ENCODE results near the gene EYS.

DNA sequence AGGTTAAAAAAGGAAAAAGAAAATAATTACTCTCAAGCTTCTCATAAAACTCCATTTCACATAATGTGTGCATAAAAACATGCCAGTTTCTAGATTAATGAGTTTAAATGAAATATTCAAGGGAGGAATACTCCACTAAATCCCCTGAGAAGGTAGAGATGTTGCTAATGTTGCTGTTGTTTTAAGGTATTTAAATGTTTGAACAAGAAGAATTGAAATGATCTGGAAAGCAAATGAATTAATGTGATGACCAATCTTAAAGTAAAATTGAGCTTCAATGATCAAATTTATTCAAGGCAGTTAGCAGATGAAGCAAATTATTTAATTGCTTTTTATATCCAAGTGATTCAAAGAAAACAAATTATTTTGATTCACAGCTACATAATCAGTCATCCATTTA lies 804.4 kb downstream of the EYS start:
- TF ChIP-seq, protein P1, sequence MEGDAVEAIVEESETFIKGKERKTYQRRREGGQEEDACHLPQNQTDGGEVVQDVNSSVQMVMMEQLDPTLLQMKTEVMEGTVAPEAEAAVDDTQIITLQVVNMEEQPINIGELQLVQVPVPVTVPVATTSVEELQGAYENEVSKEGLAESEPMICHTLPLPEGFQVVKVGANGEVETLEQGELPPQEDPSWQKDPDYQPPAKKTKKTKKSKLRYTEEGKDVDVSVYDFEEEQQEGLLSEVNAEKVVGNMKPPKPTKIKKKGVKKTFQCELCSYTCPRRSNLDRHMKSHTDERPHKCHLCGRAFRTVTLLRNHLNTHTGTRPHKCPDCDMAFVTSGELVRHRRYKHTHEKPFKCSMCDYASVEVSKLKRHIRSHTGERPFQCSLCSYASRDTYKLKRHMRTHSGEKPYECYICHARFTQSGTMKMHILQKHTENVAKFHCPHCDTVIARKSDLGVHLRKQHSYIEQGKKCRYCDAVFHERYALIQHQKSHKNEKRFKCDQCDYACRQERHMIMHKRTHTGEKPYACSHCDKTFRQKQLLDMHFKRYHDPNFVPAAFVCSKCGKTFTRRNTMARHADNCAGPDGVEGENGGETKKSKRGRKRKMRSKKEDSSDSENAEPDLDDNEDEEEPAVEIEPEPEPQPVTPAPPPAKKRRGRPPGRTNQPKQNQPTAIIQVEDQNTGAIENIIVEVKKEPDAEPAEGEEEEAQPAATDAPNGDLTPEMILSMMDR (IDR thresholded peaks at IDR 0.05; ENCODE audit: low read depth, low read length, missing input control), result no peak
- TF ChIP-seq RAD21 (IDR thresholded peaks at IDR 0.05), result no peak
- TF ChIP-seq, protein P2, sequence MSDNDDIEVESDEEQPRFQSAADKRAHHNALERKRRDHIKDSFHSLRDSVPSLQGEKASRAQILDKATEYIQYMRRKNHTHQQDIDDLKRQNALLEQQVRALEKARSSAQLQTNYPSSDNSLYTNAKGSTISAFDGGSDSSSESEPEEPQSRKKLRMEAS (IDR thresholded peaks at IDR 0.05), result no peak
- TF ChIP-seq, protein P3, sequence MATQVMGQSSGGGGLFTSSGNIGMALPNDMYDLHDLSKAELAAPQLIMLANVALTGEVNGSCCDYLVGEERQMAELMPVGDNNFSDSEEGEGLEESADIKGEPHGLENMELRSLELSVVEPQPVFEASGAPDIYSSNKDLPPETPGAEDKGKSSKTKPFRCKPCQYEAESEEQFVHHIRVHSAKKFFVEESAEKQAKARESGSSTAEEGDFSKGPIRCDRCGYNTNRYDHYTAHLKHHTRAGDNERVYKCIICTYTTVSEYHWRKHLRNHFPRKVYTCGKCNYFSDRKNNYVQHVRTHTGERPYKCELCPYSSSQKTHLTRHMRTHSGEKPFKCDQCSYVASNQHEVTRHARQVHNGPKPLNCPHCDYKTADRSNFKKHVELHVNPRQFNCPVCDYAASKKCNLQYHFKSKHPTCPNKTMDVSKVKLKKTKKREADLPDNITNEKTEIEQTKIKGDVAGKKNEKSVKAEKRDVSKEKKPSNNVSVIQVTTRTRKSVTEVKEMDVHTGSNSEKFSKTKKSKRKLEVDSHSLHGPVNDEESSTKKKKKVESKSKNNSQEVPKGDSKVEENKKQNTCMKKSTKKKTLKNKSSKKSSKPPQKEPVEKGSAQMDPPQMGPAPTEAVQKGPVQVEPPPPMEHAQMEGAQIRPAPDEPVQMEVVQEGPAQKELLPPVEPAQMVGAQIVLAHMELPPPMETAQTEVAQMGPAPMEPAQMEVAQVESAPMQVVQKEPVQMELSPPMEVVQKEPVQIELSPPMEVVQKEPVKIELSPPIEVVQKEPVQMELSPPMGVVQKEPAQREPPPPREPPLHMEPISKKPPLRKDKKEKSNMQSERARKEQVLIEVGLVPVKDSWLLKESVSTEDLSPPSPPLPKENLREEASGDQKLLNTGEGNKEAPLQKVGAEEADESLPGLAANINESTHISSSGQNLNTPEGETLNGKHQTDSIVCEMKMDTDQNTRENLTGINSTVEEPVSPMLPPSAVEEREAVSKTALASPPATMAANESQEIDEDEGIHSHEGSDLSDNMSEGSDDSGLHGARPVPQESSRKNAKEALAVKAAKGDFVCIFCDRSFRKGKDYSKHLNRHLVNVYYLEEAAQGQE (IDR thresholded peaks at IDR 0.05), result no peak
- no peak for TF ChIP-seq TAF1 (conservative IDR thresholded peaks at IDR 0.05)
- TF ChIP-seq EGR1 (IDR thresholded peaks at IDR 0.05; ENCODE audit: low read depth in 2 of 2), result no peak
- TF ChIP-seq FOXA1 (IDR thresholded peaks at IDR 0.05), result no peak
- TF ChIP-seq JUND (IDR thresholded peaks at IDR 0.05), result no peak
